ENCODE measurements around the gene DDX10.

DNA sequence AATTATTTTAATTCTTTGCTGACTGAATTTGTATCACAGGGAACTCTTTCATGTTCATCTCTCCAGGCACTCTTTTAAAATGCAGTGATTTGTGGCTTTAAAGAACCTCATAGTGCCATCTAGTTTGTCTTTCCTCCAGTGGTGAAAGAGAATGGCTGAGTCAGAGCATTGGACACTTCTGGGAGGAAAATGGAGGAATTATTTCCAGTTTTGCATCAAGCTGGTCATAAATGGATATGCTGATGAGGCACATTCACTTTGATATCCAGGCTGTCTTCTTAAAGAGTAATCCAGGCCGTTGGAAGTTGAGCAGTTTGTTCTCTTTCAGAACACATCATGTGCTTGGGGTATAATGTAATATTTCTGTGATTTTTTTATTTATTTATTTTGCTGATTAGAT lies 273.7 kb downstream of the DDX10 start:
- TF ChIP-seq EZH2 (IDR thresholded peaks at IDR 0.05) (no peak), POLR2AphosphoS5 (IDR thresholded peaks at IDR 0.05; ENCODE audit: borderline replicate concordance, low read depth, low read length) (no peak), FOXP2 (optimal IDR thresholded peaks at IDR 0.05; ENCODE audit: control extremely low read depth, extremely low read length, insufficient read depth) (no peak)
